Skeletal muscle satellite cell (primary cell): Measurements from ENCODE around the gene TMEM169. TPM values are rescaled to one million over a fixed set of nuclear protein-coding genes. Genes with fewer than 3 reads are reported as not detected.
A peak's percentile ranks its signal among the peaks of the same experiment; 100 is the strongest.

Source experiments
- H3K27me3 ChIP-seq: 2 replicates; pipeline ENCODE4 v1.7.0; 2013; ENCODE audit warnings: low read length; ENCODE audit not compliant: control insufficient read depth, insufficient read depth
- H3K36me3 ChIP-seq: 2 replicates; pipeline ENCODE4 v1.7.0; 2013; ENCODE audit warnings: mild to moderate bottlenecking, control low read depth, low read length; ENCODE audit not compliant: insufficient read depth
- H3K4me1 ChIP-seq: 2 replicates; pipeline ENCODE4 v1.7.0; 2013; ENCODE audit warnings: low read length; ENCODE audit not compliant: control insufficient read depth, insufficient read depth
- H3K4me2 ChIP-seq: 2 replicates; pipeline ENCODE4 v1.7.0; 2013; ENCODE audit warnings: mild to moderate bottlenecking, low read length
- H3K4me3 ChIP-seq: 2 replicates; pipeline ENCODE4 v1.7.0; 2013; ENCODE audit warnings: low read length
- H3K9ac ChIP-seq: 2 replicates; pipeline ENCODE4 v1.7.0; 2013; ENCODE audit warnings: mild to moderate bottlenecking, low read depth, low read length, moderate library complexity
- H3K9me3 ChIP-seq: replicated peaks from 2 replicates; pipeline ENCODE4 v1.7.0; 2013; ENCODE audit warnings: mild to moderate bottlenecking, control low read depth, low read length
- total RNA-seq: library from RNA; depleted of rRNA; stranded (reverse); fragments of >200 nt; gene quantifications from 2 replicates; pipeline ENCODE4 v1.2.3, GENCODE V29; 2012; rRNA removed

TMEM169 gene, protein sequence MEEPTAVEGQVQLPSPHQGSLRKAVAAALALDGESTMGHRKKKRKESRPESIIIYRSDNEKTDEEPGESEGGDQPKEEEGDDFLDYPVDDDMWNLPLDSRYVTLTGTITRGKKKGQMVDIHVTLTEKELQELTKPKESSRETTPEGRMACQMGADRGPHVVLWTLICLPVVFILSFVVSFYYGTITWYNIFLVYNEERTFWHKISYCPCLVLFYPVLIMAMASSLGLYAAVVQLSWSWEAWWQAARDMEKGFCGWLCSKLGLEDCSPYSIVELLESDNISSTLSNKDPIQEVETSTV
- 0.25 and 2.2 TPM in 2 replicates for total RNA-seq

DNA sequence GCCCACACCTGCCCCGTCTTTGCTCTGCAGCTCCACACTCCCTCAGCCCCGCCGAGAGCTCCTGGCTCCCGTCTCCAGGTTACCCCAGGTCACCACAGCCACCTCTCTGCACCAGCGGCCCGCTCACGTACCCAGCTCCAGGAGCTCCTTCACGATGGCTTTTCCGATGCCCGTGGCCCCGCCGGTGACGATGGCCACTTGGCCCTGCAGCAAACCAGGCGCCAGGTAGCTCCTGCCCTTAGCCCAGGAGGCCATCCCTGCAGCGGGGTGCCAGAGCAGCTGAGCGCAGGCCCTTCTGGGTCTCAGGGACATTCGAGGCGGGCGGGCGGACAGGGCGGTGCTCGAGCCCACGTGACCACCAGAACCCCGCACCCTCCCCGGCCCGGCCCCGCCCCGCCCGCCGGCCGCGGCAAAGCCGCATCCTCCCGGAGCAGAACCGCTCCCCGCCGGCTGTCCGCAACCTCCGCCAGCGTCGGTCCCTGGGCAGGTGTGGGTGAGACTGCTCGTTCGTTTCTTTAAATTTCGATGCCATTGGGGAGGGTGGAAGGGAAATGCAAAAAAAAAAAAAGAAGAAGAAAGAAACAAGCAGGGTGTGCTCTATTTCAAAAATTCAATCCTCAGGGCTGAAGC lies at the start of gene TMEM169, which contains the start of gene PECR:
Gene TMEM169, plus strand, starts transcription at position 433 of the 630 bp plus-strand sequence. CDS start 14,045 bp downstream, outside the sequence.
Gene PECR, minus strand, starts transcription at position 323 of the 630 bp plus-strand sequence. Its CDS starts 68 bp downstream, at position 255.
- Histone ChIP-seq H3K27me3 (no peaks in the 10 kb centered on the region), H3K4me3 (peak within 1 kb of the TSS; percentile 97), H3K4me1 (peaks cover 38% of the 10 kb centered on the region), H3K36me3 (no peaks in the 10 kb centered on the region), H3K9me3 (no peaks in the 10 kb centered on the region), H3K4me2 (peak within 1 kb of the TSS; percentile 100), H3K9ac (peak within 1 kb of the TSS; percentile 90)

GRCh38 chr2:216031960-216032689 lies 49.6 kb upstream of the TMEM169 start:
- no peak overlapping the region for H3K4me3 ChIP-seq
- H3K4me1 ChIP-seq: peaks cover 17% of the 10 kb centered on the region
- no peaks in the 10 kb centered on the region for H3K9me3 ChIP-seq
- H3K36me3 ChIP-seq: peaks cover 3% of the 10 kb centered on the region
- peak overlapping the region; percentile 61 for H3K4me2 ChIP-seq
- H3K9ac ChIP-seq: no peak overlapping the region
- H3K27me3 ChIP-seq: no peaks in the 10 kb centered on the region

DNA sequence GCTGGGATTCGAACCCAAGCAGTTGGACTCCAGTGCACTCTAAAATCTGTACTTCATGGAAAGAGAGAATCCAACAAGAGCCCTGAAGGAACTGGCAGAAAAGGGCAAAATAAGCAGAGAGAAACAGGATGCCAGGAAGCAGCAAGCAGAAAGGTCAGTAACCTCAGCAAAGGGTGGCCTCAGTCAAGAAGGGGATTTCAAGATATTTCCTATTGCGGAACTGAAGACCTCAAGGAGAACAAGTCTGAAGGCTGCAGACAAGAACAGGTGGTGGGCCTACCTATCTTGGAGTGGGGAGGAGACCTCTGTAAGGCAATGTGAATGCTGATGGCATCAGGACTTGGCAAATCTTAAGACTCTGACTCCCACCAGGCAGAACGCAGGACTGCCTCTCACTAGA lies 48.3 kb upstream of the TMEM169 start:
- Histone ChIP-seq H3K4me1 (peaks cover 17% of the 10 kb centered on the region), H3K27me3 (no peaks in the 10 kb centered on the region), H3K4me2 (no peak overlapping the region), H3K9me3 (no peaks in the 10 kb centered on the region), H3K9ac (no peak overlapping the region), H3K36me3 (peaks cover 3% of the 10 kb centered on the region), H3K4me3 (no peak overlapping the region)

DNA sequence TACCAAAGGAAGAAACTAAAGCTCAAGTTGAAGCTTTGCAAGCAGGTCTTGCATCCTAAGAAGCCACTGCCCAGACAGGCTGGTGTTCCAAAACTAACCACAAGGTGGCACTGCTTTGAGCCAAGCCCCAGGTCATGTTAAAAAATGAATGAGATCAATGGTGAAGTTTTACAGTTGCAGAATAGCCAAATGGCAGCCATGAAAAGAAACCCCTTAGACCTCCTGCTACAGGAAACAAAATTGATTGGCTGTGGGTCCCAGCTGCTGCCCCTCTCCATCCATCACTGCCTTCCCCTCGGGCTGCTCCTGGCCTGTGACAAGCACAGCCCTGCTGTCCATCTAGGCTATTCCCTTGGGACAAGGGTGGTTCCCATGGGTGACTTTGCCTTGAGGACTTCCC lies 47.7 kb upstream of the TMEM169 start:
- H3K36me3 ChIP-seq: peaks cover 3% of the 10 kb centered on the region
- no peaks in the 10 kb centered on the region for H3K27me3 ChIP-seq
- no peak overlapping the region for H3K4me2 ChIP-seq
- no peak overlapping the region for H3K4me3 ChIP-seq
- no peak overlapping the region for H3K9ac ChIP-seq
- H3K9me3 ChIP-seq: no peaks in the 10 kb centered on the region
- peaks cover 17% of the 10 kb centered on the region for H3K4me1 ChIP-seq

DNA sequence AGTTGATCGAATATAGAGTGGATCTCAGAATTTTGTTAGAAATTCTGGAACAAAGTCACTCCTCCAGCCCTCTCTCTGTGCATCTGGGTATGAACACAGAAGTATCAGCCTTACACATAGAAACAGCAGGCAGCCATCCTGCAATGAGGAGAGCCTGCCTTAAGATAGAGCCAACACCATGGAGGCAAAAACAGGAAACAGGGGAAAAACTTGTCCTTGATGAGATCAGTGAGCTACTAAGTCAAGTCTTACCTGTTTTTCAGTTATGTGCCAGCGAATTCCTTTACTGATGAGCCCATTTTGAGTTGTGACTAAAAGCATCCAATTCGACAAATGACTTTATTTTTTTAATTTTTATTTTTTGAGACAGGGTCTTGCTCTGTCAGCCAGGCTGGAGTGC lies 41.8 kb upstream of the TMEM169 start:
- peaks cover 3% of the 10 kb centered on the region for H3K36me3 ChIP-seq

GRCh38 chr2:216041438-216041837 lies 40.3 kb upstream of the TMEM169 start:
- H3K9ac ChIP-seq: no peak overlapping the region
- no peaks in the 10 kb centered on the region for H3K27me3 ChIP-seq
- no peak overlapping the region for H3K4me3 ChIP-seq
- H3K4me1 ChIP-seq: no peaks in the 10 kb centered on the region
- no peaks in the 10 kb centered on the region for H3K36me3 ChIP-seq
- H3K9me3 ChIP-seq: no peaks in the 10 kb centered on the region
- no peak overlapping the region for H3K4me2 ChIP-seq

More for the DNA sequence above, 41.8 kb upstream of the TMEM169 start:
- Histone ChIP-seq H3K4me1 (no peaks in the 10 kb centered on the region), H3K4me3 (no peak overlapping the region), H3K9me3 (no peaks in the 10 kb centered on the region), H3K27me3 (no peaks in the 10 kb centered on the region), H3K9ac (no peak overlapping the region), H3K4me2 (no peak overlapping the region)

GRCh38 chr2:216043949-216044348 lies 37.8 kb upstream of the TMEM169 start:
- Histone ChIP-seq H3K9ac (no peak overlapping the region), H3K4me3 (no peak overlapping the region), H3K4me2 (no peak overlapping the region), H3K4me1 (no peaks in the 10 kb centered on the region), H3K9me3 (no peaks in the 10 kb centered on the region), H3K27me3 (no peaks in the 10 kb centered on the region), H3K36me3 (no peaks in the 10 kb centered on the region)

- H3K27me3 ChIP-seq: no peaks in the 10 kb centered on the region
- no peak overlapping the region for H3K4me2 ChIP-seq
- no peak overlapping the region for H3K9ac ChIP-seq
- no peaks in the 10 kb centered on the region for H3K36me3 ChIP-seq
- H3K4me1 ChIP-seq: no peaks in the 10 kb centered on the region
- no peaks in the 10 kb centered on the region for H3K9me3 ChIP-seq
- no peak overlapping the region for H3K4me3 ChIP-seq
Measured at GRCh38 chr2:216044883-216045486, 36.7 kb upstream of the TMEM169 start.

DNA sequence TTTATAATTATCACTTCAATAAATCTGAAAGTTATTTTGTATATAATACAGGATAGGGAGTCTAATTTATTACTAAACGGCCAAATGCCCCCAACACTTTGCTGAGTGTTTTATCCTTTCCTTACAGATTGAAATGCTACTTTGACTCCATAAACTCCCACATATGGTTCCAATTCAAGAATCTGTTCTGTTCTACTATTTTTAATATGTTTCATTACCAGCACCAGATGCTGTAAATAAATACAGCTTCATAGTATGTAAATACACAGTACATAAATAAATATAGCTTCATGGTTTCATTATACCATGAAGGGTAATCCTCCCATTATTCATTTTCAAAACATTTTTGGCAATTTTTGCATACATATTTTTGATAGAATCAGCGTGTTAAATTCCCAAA lies 34.3 kb upstream of the TMEM169 start:
- Histone ChIP-seq H3K36me3 (no peaks in the 10 kb centered on the region), H3K9ac (no peak overlapping the region), H3K9me3 (no peaks in the 10 kb centered on the region), H3K27me3 (no peaks in the 10 kb centered on the region), H3K4me2 (no peak overlapping the region), H3K4me1 (no peaks in the 10 kb centered on the region), H3K4me3 (no peak overlapping the region)

DNA sequence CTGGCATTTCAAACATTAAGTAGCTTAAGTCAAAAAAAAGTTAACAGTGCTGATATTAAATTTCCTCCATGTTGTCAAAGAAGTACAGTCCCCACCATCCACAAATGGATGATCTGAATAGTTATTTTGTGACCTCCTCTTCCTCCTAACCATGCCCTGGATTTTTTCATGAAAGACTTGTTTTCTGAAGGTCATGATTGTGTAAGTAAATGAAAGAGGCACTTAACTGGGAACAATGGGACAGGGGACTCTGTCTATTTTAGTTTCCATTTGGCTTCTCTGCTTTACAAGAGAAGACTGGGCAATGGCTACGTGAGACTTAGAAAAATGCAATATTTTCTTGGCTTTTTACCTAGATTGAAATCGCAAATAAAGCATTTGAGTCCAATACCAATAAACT lies 32.3 kb upstream of the TMEM169 start:
- Histone ChIP-seq H3K4me3 (no peak overlapping the region), H3K27me3 (no peaks in the 10 kb centered on the region), H3K4me2 (no peak overlapping the region), H3K36me3 (no peaks in the 10 kb centered on the region), H3K9me3 (no peaks in the 10 kb centered on the region), H3K9ac (no peak overlapping the region), H3K4me1 (no peaks in the 10 kb centered on the region)

GRCh38 chr2:216051350-216051749 lies 30.4 kb upstream of the TMEM169 start:
- Histone ChIP-seq H3K27me3 (no peaks in the 10 kb centered on the region), H3K9ac (no peak overlapping the region), H3K4me2 (no peak overlapping the region), H3K36me3 (no peaks in the 10 kb centered on the region), H3K9me3 (no peaks in the 10 kb centered on the region), H3K4me1 (no peaks in the 10 kb centered on the region), H3K4me3 (no peak overlapping the region)
